Endothelial cell of umbilical vein (primary cell): ENCODE measurements around the gene AKAP13.

Experiments
- CTCF ChIP-seq, 2 donors: IDR thresholded peaks; 1 replicate in 1 of 2; 2 replicates in 1 of 2; pipeline ENCODE4 v1.5.1; 2011; ENCODE audit warnings: low read length in 2 of 2, mild to moderate bottlenecking in 2 of 2, moderate library complexity in 2 of 2, control low read depth in 1 of 2, inconsistent platforms in 1 of 2, low read depth in 1 of 2; ENCODE audit not compliant: insufficient read depth in 1 of 2; ENCODE audit errors: extremely low read depth in 1 of 2
- MAX ChIP-seq: IDR thresholded peaks from 2 replicates; pipeline ENCODE4 v1.6.1; 2011; ENCODE audit not compliant: insufficient read depth, insufficient read length
- POLR2AphosphoS5 ChIP-seq: IDR thresholded peaks from 2 replicates; pipeline ENCODE4 v1.6.1; 2012; ENCODE audit warnings: low read depth, mild to moderate bottlenecking, control low read depth, low read length, moderate library complexity; ENCODE audit not compliant: insufficient read depth

GRCh38 chr15:85488997-85489396, 108.6 kb downstream of the AKAP13 start:
- TF ChIP-seq CTCF (IDR thresholded peaks at IDR 0.05; ENCODE audit: extremely low read depth in 1 of 2, insufficient read depth in 1 of 2, low read depth in 1 of 2, low read length in 2 of 2) (no peak), MAX (no peak), POLR2AphosphoS5 (no peak)
